COLO668 (cell line): ENCODE measurements around the gene CCDC116.
"Not testable (repeated sequence)": the region's sequence is repeated elsewhere in the genome, so short reads cannot be mapped to it uniquely, and the experiment has no call there.

Experiments
- DNase-seq: peaks from one replicate; lab custom pipeline; 2025; ENCODE audit not compliant: unreplicated experiment; lab: John Stamatoyannopoulos, UW

Gene CCDC116

DNA sequence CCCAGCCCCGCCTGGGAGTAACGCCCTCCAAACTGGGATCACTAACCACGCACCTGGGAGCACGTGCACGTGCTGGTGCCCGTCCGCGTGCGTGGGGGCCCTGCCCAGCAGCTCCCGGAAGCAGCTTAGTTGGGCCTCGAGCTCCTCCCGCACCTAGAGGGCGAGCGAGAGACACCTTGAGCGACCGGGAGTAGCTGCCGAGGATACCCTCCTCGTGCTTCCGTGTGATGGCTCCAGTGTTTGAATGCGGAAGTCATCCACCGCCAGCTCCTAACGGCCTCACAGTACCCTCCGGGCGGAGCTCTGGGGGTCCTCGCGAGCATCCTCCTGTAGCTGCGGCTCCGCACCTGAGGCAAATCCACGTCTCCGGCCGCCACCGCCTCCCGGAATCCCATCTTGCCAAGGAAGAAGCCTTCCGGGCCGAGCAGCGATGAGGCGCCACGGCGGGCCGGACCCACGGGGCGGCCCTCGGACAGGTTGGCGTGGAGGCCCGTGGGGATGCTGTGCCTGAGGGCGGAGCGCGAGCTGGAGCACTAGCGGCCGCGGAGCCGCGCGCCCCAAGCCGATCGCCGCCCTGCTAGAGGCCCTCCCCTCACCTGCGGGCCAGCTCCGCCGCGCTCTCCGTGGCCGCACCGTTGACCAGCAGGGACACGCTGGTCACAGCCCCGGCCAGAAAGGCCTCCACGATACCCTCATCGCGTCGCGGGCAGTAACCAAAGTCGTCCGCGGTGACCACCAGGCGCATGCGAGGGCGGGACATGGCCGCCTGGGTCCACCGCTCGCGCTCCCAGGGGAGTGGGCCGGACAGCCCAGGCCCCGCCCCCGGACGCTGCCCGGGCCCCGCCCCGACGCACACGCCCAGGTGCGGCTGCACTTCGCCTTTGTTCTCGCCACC, 3.1 kb upstream of the CCDC116 start, which contains the start of gene YDJC:
Gene YDJC, minus strand, starts transcription at position 768 of the 895 bp plus-strand sequence. Its CDS starts 8 bp downstream, at position 760.
- DNase-seq = peak; percentile 97

GRCh38 chr22:21631025-21631424, 1.5 kb upstream of the CCDC116 start:
- DNase-seq = no peak

DNA sequence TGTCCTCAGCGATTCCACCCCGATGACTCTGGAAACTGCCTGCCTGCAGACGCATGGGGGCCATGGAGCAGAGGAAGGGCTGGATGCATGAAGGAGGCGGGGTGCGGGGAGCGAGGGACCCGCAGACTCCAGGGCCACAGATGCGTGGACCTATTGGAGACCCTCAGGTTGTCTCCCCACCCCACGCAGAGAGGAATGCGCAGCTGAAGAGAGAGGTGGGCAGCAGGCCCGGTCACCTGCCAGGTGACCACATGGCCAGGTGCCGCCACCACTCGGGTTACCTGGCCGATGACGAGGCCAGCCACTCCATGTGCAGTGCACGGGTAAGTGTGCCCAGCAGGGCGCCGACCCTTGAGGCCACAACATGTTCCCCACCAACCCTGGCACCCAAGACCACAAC, 371 bp downstream of the CCDC116 start:
- DNase-seq = no peak

DNA sequence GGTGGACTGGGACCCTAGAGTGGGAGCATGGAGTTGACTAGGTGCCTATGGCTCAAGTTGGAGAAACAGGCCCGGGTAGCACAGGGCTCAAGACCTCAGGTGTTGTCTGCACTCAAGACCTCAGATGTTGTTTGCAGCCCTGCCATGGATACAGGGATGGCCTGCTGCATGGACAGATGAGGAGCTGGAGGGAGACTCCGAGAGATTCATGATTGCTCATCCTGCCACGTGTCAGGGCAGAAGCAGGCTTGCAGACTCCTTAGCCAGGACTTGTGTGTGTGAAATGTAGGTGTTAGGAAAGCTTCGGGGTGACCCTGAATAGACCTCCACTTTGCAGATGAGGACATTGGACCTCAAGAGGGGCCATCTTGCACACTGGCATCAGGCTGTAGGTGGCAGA, 921 bp downstream of the CCDC116 start:
- DNase-seq = no peak

- DNase-seq = no peak
Measured at GRCh38 chr22:21634081-21634480, 1.5 kb downstream of the CCDC116 start.

- DNase-seq = no peak
Measured at GRCh38 chr22:21634844-21635243, 2.3 kb downstream of the CCDC116 start.

GRCh38 chr22:21635771-21636510, 3.4 kb downstream of the CCDC116 start:
- DNase-seq = no peak

DNA sequence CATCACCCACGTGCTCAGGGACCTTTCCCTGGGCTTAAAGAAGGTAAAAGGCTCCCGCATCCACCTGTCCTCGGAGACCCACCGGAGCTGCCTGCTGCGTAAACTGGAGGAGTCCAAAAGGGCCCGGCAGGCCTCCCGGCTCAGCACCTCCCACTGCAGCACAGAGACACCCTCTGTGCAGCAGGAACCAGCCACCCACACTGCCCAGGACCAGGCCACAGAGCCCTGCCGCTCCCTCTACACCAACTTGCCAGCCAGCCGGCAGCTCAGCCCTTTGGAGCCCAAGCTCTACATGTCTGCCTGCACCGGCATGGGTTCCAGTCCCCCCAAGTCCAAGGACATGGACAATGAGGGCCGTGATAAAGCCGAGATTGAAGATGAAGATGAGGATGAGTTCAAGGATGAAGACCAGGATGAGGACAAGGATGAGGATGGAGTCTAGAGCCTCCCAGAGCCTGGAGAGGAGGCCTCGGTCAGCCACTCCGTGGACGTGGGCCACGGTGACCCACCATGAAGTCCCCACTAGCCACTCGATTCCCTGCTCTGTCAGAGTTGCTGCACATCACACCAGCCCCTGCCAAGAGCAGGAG, 4.2 kb downstream of the CCDC116 start:
- DNase-seq = no peak

- DNase-seq = not testable (repeated sequence)
Measured at GRCh38 chr22:21637450-21637849, 4.9 kb downstream of the CCDC116 start.

DNA sequence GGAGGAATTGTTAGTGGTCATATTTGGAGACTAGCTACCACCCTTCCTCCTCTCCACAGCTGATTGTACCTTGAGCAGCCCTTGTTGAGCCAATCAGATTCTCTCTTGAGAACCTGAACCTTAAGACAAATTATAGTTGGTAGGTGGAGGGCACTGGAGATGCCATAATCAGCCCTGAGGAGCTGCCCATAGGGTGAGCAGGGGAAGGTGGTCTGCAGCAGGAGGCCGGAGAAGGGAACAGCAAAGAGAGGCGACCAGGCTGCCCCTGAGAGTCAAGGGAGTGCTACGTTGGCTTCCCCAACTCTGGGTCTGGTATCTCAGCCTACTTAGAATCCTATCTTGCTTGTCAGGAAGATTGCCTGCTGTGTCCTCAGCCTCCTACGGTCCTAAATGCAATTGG, 6.8 kb downstream of the CCDC116 start:
- no peak for DNase-seq

DNA sequence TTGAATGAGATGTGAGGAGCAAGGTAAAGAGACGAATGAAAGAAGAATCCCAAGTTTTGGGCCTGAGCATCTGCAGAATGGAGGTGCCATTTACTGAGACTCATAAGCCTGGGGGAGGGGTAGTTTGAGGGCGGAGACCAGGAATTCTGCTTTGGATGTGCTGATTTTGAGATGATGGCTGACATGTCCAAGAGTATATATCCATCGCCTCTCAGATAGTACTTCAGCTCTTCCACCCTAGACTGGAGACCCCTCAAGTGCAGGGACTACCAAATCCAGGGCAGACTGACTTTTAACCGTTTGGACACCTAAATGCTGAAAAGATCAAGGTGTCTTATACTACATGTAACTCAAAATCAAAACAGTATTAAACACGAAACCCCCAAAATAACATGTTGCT, 8.2 kb downstream of the CCDC116 start:
- no peak for DNase-seq

- DNase-seq = peak; percentile 43
Measured at GRCh38 chr22:21641417-21641788, 8.8 kb downstream of the CCDC116 start.

- peak; percentile 98 for DNase-seq
Measured at GRCh38 chr22:21641789-21642583, 9.4 kb downstream of the CCDC116 start, which contains the start of gene SDF2L1. Gene SDF2L1 (plus strand): TSS chr22:21642302. CDS start chr22:21642337, 35 bp downstream.

GRCh38 chr22:21642584-21643448, 10.3 kb downstream of the CCDC116 start:
- DNase-seq = peak; percentile 80

DNA sequence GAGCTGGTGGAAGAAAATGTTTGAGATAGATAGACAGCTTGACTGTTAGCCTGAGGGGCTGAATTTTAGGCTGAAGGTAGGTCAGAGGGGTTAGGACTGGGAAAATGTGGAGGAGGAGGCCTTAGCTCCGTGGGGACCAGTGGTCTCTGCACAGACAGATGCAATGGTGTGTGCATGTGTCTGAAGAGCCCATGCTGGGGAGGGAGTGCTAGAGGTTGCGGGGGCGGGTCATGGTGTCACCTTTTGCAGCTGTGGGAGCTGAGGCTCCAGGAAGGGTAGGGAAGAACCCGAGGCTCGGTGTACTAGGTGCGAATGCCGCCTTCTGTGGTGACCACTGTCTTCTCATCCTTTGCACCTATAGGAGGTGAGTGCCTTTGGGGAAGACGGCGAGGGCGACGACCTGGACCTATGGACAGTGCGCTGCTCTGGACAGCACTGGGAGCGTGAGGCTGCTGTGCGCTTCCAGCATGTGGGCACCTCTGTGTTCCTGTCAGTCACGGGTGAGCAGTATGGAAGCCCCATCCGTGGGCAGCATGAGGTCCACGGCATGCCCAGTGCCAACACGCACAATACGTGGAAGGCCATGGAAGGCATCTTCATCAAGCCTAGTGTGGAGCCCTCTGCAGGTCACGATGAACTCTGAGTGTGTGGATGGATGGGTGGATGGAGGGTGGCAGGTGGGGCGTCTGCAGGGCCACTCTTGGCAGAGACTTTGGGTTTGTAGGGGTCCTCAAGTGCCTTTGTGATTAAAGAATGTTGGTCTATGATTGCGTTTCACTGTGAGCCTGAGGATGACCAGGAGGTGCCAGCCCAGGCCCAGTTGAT, 11.2 kb downstream of the CCDC116 start:
- DNase-seq = no peak

GRCh38 chr22:21645513-21645912, 13.0 kb downstream of the CCDC116 start:
- not testable (repeated sequence) for DNase-seq

- DNase-seq = peak; percentile 72
Measured at GRCh38 chr22:21646608-21647590, 14.3 kb downstream of the CCDC116 start.

DNA sequence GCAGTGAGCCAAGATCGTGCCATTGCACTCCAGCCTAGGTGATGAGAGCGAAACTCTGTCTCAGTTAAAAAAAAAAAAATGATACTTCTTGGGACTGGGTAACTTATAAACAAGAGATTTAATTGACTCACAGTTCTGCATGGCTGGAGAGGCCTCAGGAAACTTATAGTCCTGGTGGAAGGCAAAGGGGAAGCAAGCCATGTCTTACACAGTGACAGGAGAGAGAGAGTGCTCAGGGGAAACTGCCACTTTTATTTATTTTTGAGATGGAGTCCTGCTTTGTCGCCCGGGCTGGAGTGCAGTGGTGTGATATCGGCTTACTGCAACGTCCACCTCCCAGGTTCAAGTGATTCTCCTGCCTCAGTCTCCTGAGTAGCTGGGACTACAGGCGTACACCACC, 17.7 kb downstream of the CCDC116 start:
- no peak for DNase-seq
